GM21576 (cell line): Measurements from ENCODE around the gene BPIFB3.

Experiments used
- ATAC-seq: cut with Tn5 transposase; IDR thresholded peaks from one replicate; pipeline ENCODE4 v1.9.1; 2021; ENCODE audit warnings: mild to moderate bottlenecking, moderate library complexity; ENCODE audit not compliant: unreplicated experiment

The BPIFB3 gene

DNA sequence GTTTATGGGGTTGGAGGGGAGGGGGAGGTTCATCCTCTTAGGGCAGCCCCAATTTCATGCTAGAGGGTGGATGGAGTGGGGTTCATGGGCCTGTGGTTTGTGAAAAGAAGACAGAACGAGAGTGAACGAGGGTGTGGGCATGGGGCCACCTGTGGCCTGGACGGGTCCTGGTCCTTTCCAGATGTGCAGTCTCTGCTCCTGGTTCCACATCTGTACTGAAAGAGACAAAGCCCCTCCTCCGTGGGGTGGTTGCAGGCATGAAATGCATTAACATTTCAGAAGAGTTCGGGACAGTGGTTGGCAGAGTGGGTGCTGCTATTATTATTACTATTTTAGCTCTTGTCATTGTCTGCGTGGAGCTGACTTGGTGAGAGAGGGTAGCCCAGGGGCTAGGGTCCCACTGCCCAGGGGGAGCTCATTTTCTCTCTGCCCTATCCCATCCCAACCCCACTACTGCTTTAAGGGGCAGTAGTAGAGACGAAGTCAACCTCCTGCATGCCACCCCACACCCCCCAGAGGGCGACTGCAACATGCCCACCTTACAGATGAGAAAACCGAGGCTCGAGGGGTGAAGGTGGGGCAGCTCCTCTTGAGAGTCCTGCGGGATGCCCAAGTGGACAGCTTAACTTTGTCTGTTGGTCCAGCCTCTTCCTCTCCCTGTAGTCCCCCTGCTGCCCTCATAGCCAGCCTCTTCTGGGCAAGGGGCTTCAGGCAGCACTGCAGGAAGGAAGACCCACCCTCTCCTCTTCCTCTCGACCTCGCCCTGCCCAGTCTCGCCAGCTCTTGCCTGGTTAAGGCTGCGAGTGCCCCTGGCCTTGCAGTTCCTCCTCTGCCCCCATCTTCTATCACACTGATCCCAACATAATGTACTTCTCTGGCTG is 37.8 kb upstream of the BPIFB3 start:
- no peak for ATAC-seq

DNA sequence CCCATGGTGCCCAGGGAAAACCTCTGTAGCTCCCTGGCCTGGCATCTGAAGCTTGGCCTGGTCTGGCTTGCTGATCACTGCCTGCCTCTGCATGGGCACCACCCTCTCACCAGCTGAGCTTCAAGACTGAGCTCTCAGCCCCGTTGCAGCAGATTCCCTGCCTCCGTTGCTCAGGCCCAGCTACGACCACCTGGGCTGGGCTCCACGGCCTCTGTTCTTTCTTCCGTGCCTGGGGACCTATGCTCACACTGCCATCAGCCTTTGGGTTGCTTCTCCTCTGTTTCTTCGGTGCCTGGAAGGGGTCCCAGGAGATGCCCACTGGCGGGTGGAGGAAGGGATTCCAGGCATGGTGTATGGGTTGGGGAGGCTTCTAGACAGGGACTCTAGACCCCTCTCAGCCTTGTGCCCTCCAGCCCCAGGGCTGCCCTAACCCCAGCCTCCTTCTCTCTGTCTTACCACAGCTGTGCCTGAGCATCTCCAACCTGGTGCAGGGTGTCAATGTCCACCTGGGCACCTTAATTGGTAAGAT is 37.1 kb upstream of the BPIFB3 start:
- no peak for ATAC-seq

DNA sequence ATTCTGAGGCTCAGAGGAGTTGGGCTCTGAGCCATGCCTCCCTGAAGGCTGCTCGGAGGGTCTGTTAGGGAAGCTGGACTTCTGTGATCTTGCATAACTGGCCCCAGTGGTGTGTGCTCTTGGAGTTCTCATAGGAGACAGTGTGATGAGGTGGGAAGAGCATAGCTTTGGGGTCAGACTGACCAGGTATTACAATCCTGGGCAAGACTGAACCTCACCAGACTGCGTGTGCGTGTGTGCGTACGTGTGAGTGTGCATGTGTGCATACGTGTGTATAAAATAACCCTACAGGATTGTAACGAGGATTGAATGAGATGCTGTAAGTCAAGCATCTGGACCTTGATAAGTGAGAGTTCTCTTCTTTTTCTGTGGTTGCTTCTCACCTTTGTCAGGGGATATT is 36.2 kb upstream of the BPIFB3 start:
- ATAC-seq, result no peak

DNA sequence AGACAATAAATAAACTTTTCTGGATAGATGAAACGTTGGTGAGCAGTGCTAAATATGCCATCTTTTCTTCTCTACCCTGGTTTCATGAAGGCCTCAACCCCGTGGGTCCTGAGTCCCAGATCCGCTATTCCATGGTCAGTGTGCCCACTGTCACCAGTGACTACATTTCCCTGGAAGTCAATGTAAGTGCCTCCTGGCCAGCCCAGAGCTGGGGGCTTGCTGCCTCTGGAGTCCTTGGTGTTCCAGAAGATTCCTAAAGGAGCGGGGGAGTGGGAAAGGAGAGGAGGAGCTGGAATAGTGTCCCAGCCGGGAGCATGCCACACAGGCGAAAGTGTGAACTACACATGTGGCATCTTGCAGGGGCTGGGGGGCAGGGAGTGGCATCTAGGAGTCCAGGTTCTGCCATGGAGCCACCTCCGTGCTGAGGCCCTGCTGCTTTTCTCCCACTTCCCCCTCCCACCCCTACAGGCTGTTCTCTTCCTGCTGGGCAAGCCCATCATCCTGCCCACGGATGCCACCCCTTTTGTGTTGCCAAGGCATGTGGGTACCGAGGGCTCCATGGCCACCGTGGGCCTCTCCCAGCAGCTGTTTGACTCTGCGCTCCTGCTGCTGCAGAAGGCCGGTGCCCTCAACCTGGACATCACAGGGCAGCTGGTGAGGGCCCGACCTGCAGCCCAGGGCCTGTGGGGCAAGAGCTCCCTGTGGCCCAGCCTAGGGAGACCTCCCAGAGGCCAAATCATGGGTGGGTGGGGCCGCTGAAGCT is 35.4 kb upstream of the BPIFB3 start:
- no peak for ATAC-seq

DNA sequence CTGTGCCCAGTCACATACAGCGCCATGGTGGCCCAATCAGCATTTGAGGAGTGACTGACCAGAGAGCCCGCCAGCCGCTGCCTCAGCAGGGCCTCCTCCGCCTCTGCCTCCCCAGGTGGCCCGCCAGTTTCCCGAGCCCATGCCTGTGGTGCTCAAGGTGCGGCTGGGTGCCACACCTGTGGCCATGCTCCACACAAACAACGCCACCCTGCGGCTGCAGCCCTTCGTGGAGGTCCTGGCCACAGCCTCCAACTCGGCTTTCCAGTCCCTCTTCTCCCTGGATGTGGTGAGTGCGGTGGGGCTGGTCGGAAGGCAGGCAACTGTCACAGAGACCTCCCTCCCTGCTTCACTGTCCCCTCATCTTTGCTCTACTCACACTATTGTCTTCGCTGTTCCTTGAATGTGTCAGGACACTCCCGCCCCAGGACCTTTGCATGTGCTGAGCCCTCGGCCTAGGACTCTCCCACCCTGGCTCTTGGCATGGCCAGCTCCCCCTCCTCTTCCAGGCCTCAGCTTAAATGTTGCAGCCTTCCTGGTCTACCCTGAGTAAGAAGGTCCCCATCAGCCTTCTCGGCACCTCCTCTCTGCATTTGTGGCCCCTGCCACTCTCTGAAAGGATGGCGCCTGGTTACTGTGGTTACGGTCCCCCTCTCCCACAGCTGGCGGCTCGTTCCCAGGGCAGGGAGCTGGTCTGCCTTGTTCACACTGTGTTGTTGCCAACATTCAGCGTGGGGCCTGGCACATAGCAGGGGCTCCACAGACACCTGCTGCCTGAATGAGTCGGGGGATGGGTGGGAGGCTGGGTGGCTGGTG is 34.0 kb upstream of the BPIFB3 start:
- ATAC-seq, result no peak

DNA sequence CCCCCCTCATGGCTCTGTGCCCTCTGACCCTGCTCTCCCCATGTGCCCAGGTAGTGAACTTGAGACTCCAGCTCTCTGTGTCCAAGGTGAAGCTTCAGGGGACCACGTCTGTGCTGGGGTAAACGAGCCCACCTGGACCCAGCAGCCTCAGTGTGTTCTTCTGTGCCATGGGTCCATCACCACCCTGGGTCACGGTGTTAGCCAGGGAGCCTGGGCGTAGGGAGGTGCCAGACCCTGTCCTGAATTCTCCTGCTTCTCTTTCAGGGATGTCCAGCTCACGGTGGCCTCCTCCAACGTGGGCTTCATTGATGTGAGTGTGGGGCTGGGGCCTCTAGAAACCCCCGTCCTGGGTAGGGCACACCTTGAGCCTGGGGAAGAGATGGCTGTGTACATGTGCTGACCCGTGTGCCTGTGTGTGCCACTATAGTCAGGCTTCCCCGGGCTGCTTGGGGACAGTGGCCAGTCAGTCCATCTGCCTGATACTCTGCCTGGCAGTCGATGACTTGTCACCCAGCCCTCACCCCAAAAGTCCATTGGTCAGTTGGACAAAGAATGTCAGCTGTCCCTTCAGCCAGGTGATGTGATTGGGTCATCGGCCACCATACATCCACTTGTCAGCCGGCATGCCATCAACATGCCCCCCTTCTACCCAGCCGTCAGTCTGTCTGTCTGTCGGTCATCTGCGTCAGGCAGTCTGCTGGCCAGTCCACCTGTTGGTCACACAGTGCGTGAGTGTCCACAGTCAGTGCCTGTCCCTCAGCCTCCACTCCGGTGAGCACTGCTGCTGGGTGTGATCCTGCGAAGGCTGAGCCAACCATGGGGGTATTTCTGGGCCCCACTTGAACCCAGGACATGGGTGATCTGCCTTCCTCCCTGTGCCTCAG is 33.2 kb upstream of the BPIFB3 start:
- ATAC-seq, result no peak

DNA sequence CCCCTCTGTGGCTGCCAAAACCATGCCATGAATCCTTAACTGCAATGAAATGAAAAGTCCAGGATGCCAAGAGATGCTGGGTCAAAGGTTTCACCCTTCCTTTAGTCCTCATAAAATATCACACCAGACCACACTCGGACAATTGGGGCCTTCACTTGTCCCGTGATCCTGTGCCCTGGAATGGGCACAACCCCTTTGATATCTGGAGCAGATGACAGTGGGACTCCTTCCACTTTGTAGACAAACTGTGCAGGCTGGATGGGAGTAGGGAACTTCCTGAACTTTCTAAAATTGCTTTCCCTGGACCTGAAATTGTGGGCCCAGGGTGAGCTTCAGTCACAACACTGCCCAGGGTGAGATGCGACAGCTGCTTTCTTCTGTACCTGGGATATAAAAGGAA is 31.8 kb upstream of the BPIFB3 start:
- ATAC-seq, result no peak

DNA sequence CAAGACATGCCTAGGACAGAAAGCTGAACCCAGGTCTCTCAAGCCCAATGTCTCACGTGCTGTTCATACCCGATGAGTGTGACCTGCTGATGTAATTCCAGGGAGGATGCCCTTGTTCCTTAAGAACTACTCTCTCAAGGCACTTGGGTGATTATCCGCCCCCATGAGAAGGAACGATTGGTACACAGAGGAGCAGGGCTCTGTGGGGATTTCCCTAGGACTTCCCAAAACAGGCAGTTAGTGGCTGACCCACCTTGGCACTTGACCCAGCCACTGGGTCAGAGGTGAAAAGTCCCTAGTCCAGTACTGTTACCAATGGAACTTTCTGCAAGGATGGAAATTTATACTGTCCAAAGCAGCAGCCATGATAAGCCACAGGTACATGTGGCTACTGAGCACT is 31.4 kb upstream of the BPIFB3 start:
- ATAC-seq, result no peak

DNA sequence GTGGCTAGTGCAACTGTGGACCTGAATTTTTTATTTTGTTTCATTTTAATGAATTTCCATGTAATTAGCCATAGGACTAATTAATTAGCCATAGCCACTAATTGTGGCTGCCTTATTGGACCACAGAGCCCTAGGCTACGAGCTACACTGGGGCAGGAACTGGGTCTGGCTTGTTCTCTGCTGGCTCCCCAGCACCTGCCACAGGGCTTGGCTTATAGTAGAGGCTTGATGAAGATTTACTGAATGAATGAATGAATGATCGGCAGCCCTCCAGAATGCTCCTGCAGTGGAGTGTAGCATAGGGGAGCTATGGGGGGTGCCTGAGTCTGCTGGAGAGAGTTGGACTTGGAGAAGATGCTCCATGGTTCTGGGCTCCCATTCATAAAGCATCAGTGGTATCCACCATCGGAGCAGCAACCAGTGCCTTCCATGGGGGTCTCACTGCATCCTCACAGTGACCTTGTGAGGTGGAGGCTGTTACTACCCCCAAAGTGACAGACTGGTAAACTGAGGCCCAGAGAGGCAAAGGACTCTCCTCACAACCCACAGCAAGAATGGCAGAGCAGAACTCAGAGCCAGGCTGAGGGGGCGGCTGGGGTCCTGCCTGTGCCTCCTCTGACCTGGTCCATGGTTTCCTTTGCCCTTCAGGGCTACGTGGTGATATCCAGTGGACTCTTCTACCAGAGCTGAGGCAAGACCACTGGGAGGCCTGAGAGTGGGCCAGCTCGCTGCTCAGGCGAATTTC is 30.8 kb upstream of the BPIFB3 start:
- no peak for ATAC-seq

DNA sequence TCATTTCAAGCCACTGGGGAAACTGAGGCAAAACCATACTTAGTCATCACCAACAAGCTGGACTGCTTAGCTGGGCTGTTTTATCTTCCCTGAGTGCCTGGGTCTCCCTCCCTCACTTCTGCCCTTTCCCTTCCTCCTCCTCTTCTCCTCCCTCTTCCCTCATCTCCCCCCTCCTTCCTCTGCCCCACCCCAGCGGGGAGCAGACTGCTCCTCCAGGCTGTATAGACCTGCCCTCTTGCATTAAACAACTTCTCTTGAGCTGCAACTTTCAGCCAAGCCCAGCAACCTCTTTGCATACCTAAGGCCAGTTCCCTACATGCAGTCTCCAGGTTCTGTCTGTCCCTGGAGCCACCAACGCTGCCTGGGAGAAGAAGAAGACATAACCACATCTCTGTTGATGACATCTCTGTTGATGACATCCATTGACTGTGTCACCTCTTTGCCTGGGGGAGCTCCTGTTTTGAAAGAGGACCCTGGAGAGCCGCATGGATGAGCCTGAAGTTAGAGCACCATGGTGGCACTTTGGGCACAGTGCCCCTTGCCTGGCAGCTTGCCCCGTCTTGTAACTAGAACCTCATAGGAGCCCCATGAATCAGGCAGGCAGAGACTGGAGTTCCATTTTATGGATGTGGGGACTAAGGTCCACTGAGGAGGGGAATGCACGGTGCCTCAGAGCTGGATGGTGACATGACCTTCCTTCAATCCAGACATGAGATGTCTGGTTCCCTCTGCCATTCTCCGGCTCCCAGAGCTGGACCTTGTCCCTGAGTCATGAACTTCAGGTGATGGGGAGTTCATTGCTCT is 30.1 kb upstream of the BPIFB3 start:
- no peak for ATAC-seq

DNA sequence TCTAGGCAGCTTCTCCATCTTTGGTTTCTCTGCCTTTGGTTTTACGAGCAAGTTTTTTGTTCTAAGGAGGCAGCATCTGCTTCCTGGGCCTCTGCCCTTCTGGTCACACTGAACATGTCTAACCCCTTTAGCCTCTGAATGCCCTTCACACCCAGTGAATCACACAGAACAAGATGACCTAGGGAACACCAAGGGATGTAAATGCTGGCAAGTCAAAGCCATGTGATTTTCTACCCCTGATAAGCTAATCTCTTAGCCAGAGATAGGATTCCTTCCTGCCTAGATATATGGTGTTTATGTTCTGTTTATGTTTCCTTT is 29.5 kb upstream of the BPIFB3 start:
- no peak for ATAC-seq

DNA sequence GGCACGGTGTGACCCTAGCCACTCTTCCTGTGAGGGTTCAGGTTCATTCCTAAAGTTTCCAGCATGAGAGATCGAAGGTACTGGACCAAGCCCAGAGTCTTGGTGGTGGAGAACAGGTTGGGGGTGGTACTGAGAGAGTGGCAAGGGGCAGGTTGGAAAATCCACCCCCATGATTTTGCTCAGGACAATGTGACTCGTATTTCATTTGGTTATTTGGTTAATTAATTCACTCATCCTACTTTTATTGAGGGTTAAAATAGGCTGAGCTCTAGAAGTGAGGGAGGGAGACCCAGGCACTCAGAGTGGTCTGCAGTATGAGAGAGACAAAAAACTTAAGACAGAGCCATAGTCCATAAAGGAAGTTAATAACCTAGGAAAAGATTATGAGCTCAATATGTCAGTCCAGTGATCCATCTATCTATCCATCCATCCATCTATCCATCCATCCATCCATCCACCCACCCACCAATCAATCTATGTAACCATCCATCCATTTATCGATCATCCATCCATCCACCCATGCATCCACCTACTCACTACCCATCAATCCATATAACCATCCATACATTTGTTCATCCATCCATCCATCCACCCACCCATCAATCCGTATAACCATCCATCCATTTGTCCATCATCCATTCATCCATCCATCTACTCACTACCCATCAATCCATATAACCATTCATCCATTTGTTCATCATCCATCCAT is 28.9 kb upstream of the BPIFB3 start:
- ATAC-seq, result no peak

DNA sequence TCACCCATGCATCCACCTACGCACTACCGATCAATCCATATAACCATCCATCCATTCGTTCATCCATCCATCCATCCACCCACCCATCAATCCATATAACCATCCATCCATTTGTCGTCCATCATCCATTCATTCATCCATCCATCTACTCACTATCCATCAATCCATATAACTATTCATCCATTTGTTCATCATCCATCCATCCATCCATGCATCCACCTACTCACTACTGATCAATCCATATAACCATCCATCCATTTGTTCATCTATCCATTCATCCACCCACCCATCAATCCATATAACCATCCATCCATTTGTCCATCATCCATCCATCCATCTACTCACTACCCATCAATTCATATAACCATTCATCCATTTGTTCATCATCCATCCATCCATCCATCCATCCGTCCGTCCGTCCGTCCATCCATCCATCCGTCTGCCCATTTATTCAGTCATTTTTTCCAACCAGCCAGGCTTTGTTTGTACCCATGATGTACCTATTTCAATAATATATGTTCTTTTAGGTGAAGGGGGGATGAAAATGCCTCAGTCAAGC is 28.3 kb upstream of the BPIFB3 start:
- no peak for ATAC-seq

DNA sequence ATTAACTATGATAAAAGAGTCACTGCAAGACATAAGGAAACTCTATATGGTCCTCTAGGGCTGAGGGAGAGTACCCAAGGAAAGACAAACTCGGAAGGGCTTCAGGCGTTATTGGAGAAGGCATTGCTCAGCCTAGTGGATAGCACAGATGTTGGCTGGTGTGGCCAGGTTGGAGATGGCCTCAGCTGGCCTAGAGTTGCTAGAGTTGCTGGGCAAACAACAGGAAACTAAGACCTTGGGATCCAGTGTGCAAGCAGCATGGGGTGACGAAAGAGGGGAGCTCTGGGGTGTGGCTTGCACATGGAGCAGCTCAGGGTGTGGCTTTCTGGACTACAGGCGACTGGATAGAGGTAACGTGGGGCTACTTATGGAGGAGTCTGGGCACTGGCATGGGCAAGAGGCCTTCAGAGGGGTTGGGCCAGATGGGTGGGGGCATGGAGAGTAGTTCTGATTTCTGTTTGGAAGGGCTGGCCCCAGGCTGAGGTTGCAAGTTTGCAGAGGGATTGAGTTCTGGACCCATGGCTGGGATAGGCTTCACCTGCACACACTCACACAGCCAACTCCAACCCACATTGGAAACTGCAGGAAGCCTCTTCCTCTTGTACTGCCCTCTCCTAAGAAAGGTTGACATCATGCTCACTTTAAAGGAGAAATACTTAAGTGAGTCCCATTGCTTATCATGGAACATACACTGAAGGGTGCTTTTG is 27.5 kb upstream of the BPIFB3 start:
- no peak for ATAC-seq

DNA sequence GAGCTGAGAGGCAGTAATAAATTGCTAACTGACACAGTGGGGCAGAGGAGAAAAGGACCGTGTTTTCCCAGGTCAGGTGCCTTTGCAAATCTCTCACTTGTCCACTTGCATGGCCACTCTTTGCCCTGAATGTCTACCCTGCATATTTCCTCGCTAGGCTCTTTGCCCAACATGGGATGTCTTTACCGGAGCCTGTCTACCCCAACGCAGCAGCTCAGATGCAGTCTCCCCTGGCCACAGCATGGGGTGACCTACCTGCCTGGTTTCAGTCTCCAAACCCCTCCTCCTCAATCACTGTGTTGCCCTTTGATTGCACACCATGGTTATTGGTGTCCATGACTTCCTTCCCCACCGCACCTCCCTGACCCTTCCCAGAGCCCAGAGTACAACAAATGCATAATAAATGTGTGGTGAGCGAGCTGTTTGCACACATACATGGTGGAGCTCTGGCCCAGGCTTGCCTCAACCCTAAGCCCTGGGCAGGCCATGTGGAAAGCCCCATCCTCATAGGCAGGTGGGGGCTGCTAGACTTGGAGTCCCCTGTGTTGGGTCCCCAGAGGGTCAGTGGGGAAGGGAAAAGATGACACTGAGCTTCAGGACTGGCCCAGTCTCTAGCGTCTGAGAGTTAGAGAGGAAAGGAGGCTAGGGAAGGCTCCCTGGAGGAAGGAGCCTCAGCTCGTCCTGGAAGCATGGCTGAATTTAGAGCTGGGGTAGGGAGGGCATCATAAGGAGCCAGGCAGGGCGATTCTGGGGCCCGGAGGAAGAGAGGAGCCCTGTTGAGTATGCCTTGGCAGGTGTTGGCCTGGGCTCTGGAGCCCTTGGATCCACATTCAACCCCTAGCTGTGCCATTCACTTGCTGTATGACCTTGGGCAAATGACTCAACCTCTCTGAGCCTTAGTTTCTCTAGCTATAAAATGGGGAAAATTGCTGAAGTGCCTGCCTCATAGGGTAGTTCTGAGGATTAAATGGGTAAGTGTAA is 26.6 kb upstream of the BPIFB3 start:
- no peak for ATAC-seq
